CD4-positive, alpha-beta T cell treated with Interleukin-17A for 4 hours (primary cell): ENCODE results near the gene BSCL2.
"Not testable (repeated sequence)": the region's sequence is repeated elsewhere in the genome, so short reads cannot be mapped to it uniquely, and the experiment has no call there.

Experiments
- DNase-seq: peaks from one replicate; pipeline ENCODE4 v3.0.0-alpha.2; 2020; ENCODE audit warnings: mixed read lengths

BSCL2 gene

GRCh38 chr11:62707277-62707861, at the start of gene BSCL2, which contains the start of gene GNG3:
BSCL2 (minus strand) TSS chr11:62707424; CDS start chr11:62707195, 229 bp downstream.
GNG3 (plus strand) TSS chr11:62707676; CDS start chr11:62708296, 620 bp downstream.
- DNase-seq = no peak

DNA sequence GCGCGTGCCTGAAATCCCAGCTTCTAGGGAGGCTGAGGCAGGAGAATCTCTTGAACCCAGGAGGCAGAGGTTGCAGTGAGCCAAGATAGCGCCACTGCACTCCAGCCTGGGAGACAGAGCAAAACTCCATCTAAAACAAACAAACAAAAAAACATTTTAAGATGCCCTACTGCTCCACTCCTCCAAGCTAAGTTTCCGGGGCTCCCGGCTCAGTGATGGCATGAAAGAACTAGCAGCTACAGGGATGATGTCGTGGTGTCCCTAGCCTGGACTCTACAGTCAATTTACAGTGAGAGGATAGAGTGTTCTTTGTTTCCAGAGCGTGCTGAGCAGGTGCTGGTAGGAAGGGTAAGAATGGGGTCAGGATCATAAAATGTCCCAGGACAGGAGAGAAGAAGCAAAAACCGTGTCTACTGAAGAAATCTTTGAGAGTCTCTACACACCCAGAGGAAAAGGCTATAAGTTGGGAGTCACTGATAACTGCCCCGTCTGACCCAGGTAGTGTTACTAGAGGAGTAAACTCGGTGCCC, 47.9 kb upstream of the BSCL2 start:
- no peak for DNase-seq

GRCh38 chr11:62753736-62754603, 46.7 kb upstream of the BSCL2 start, which contains the start of gene ZBTB3:
ZBTB3 (minus strand) TSS chr11:62754160; CDS start chr11:62753664, 496 bp downstream.
- peak; percentile 98 for DNase-seq

GRCh38 chr11:62752994-62753735, 45.9 kb upstream of the BSCL2 start:
- DNase-seq = peak; percentile 19

DNA sequence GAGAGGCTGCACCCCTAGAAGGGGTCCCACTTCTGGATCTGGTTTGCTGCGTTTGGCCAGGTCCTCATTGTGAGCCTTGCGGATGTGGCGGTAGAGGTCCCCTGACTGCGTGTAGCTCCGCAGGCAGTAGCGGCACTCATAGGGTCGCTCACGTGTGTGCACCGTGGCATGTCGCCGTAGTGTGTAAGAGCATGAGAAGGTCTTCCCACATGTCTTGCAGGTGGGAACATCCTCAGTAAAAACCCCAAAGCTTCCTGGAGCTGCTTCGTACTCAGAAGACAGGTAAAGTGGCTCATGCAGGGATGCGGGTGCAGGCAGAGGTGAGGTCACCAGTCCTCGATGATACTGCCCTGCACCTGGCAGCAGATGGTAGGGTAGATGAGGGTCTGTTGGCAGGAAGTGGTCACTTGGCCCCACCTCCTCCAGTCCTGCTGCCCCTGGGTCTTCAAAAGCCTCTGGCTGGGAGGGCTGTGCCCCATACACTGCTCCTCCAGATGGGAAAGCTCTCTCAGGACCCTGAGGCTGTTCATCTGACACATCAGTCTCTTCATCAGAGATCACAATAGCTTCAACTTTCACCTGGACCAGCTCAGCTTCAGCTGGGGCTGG, 45.1 kb upstream of the BSCL2 start:
- DNase-seq = no peak

DNA sequence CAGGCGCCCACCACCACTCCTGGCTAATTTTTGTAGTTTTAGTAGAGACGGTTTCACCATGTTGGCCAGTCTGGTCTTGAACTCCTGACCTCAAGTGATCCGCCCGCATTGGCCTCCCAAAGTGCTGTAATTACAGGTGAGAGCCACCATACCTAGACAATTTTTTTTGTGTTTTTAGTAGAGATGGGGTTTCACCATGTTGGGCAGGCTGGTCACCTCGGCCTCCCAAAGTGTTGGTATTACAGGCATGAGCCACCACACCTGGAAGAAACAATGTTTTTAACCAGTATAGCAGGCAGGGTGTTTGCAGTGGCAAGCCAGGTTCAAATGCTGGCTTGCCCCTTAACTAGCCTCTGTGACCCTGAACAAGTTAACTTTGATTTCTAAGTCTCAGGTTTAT, 42.7 kb upstream of the BSCL2 start:
- DNase-seq = not testable (repeated sequence)

- no peak for DNase-seq
These were observed 40.4 kb upstream of the BSCL2 start for GRCh38 chr11:62747475-62748160.

DNA sequence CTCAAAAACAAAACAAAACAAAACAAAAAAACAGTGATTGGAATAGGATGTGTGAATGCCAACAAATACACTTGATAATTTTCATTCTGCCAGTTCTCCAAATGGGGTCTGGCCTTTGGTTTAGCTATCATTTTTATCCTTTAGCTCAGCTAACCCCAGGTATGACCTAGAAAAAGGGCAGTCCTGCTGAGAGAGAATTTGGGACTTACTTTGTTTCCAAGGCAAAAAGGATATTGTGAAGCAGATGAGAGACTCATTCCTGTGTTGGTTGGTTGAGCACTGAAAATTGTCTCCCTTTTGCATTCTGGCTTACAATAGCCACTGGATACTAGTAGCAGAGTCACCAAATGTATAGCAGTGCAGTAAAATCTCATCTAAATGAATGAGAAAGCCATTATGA, 30.0 kb upstream of the BSCL2 start:
- no peak for DNase-seq

- DNase-seq = no peak
These were observed 25.6 kb upstream of the BSCL2 start for GRCh38 chr11:62732830-62733229.

DNA sequence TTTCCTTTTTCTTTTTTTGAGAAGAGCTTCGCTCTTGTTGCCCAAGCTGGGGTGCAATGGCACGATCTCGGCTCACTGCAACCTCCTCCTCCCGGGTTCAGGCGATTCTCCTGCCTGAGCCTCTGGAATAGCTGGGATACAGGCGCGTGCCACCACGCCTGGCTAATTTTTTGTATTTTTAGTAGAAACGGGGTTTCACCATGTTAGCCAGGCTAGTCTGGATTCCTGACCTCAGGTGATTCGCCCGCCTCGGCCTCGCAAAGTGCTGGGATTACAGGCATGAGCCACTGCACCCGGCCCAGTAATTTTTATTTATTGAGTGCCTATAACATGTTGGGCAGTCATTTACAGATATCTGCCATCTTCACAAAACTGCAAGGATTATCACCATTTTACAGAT, 22.9 kb upstream of the BSCL2 start:
- not testable (repeated sequence) for DNase-seq

DNA sequence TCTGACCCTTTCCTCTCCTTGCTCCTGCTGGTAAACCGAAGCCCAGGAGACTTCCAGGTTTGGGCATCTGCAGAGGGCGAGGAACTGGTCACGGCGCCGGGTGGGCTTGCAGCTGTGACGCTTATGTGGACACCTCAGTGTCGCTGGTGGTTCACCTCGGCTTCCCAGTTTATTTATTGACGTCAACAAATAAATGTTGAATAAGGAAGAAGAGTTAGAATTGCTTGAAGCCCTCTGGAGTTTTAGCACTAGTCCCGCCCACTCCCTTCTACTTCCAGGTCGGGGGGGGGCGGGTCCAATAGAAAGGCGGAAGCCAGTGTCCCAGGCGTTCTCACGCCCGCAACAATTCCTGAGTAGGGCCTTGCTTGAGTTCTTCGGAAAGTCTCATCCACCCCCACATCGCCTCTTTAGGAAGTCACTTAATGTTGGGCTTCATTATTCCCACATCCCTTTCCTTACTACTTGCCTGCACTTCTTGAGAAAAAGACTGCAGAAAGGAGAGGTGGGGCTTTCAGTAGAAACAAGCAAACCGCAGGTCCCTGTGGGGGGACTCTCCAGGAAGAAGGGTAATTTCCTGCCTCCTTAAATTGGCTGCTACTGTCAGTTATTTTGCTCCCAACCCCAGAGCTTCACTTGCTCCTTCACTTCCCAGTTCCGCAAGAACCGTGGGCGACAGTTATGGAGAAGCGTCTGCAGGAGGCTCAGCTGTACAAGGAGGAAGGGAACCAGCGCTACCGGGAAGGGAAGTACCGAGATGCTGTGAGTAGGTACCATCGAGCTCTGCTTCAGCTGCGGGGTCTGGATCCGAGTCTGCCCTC, 21.2 kb upstream of the BSCL2 start, which contains the start of gene TTC9C:
TTC9C (plus strand) TSS at position 316 of the 818 bp plus-strand sequence; CDS start at position 679, 363 bp downstream.
- DNase-seq = peak; percentile 90

DNA sequence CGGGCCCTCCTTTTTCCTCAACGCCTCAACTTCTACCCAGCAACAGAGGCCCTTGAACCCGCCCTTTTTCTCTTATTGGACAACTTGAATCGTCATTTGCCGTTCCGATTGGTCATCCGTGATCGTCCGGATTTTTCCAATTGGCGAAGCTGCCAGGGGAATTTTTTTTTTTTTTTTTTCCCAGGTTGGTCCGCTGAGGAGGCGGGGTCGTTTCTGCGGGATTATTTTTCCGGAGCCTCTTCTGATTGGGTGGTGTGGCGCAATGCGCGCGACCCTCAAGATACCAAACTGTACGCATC, 20.6 kb upstream of the BSCL2 start:
- DNase-seq = peak; percentile 86

GRCh38 chr11:62727165-62727871, 20.1 kb upstream of the BSCL2 start, which contains the start of gene HNRNPUL2:
HNRNPUL2 (minus strand) TSS chr11:62727457; CDS start chr11:62727156, 301 bp downstream.
- DNase-seq = peak; percentile 98

DNA sequence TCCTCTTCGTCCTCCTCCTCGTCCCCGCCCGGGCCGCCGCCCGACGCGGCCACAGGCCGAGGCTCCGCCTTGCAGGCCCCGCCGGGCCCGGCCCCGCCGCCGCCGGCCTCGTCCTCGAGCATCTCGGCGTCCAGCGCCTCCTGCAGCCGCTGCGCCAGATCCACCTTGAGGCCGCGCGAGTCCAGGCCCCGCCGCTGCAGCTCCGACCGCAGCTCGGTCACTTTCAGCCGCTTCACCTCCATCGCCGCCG, 19.6 kb upstream of the BSCL2 start:
- no peak for DNase-seq

DNA sequence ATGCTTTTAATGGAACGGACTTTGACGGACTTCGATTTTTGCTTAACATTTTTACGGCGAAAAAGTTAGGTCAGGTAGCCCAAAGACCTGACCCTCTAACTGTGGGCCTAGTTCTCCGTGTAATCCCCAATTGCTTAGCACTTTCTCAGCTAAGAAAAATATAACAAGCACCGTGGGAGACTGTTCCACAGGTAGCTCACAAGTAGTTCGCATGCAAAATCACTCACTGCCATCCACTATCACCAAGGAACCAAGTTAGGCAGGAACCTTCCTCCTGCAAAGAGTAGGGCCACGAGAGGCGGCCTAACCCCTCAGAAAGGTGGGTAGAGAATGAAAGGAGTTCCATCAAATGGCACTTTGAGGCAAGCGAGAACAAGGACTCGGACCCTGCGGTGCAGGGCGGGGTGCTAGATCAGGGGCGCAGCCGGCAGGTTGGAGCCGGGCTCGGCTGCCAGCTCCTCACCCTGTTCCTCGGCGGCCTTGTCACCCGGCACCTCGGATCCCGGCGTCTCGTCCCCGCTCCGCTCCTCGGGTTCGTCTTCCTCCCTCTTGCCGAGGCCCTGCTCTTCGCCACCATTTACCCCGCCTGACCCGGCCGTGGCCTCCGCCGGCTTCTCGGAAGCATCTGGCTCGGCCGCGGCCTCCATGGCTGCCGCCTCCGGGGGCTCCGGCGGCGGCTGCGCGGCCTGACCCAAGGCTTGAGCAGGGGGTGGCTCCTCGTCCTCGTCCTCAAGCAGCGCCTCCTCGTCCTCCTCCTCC, 19.1 kb upstream of the BSCL2 start:
- no peak for DNase-seq

DNA sequence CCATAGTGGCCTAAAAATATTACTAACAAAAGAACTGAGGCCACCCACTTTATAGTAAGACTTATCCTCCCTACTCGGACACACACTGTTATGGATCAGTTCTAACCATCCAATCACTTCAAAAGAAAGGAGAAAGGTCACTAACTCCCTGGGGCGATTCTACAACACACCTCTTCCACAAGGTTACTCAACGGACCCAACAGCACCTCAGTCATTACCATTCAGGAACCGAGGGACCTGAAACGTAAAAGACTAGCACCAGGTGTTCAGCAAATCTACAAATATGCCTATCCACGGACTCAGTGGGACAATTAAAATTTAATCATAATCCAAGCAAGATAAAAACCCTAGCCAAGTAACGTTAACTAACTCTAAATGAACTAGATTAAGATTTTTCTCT, 18.4 kb upstream of the BSCL2 start:
- no peak for DNase-seq

- DNase-seq = no peak
These were observed 16.9 kb upstream of the BSCL2 start for GRCh38 chr11:62724171-62724570.

DNA sequence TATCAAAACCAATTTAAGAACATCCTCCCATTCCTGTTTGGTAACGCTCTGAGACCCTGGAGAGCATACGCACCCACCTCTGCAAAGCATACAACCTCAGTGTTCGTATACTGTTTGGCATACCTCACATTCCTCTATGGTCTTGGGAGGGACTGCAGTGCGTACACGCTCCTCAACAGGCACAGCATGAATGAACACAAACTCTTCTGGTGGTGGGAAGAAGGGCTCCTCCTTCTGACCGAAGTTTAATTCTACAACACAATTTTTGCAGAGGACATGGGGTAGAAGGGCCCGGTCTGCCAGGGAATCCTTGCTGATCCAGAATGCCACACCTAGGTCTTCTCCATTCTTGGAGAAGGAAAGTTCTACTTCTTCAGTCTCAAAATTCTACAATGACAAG, 14.8 kb upstream of the BSCL2 start:
- no peak for DNase-seq

DNA sequence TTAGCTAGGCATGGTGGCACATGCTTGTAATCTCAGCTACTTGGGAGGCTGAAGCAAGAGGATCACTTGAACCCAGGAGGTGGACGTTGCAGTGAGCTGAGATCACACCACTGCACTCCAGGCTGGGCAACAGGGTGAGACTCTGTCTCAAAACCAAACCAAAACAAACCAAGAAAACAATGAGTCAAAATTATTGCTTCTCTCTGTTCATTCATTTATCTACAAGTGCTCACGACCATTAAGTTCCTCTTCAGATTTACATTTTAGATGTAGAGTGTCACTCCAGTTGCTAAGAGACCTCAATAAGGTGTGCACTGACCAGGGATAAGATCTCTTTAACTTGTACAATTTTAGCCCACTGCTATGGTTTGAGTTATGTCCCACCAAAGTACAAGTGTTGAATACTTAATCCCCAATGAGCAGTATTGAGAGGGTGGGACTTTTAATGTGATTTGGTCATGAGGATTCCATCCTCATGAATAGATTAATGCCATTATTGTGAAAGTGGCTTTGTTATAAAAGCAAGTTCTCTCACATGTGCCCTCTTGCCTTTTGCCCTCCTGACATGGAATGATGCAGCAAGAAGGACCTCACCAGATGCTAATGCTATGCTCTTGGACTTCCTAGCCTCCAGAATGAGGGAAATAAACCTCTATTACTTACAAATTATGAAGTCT, 12.2 kb upstream of the BSCL2 start:
- no peak for DNase-seq
